ENCODE results near the gene PARD3B. TPM values are rescaled to one million over a fixed set of nuclear protein-coding genes. Genes with fewer than 3 reads are reported as not detected.

PARD3B gene
- total RNA-seq, 1 donor from 2014 or later = 1.6 TPM

DNA sequence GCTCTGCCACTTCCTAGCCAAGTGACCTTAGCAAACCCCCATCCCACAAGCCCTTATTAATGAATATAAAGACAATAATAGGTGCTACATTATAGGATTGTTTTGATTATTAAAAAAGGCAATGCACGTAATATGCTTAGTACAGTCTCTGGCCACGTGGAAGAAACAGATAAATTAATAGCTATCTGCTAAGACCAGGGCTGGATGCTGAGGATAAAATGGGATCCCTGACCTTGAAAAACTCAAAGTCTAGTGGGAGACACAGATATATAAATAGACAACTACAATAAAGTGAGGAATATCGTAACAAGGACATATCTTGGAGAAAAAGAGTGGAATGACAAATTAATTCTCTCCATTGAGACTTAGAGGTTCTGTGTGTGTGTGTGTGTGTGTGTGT is 29.9 kb upstream of the PARD3B start:
- Histone ChIP-seq H3K27me3 (ENCODE audit: control insufficient read depth, insufficient read depth, low read length) (no peaks in the 10 kb centered on the region), H3K36me3 (ENCODE audit: control insufficient read depth, insufficient read depth, low read length) (no peaks in the 10 kb centered on the region), H3K4me3 (ENCODE audit: low read depth, low read length) (no peak overlapping the region)
- no peak for TF ChIP-seq CTCF (IDR thresholded peaks at IDR 0.05; ENCODE audit: insufficient read depth, low read length, severe bottlenecking)
- DNase-seq (ENCODE audit: low read depth) (no peak), FAIRE-seq (no peak)

- Histone ChIP-seq H3K27me3 (ENCODE audit: control insufficient read depth, insufficient read depth, low read length) (no peaks in the 10 kb centered on the region), H3K4me3 (ENCODE audit: low read depth, low read length) (no peak overlapping the region), H3K36me3 (ENCODE audit: control insufficient read depth, insufficient read depth, low read length) (no peaks in the 10 kb centered on the region)
- no peak for TF ChIP-seq CTCF (IDR thresholded peaks at IDR 0.05; ENCODE audit: insufficient read depth, low read length, severe bottlenecking)
- FAIRE-seq = no peak
- no peak for DNase-seq (ENCODE audit: low read depth)
Observed at GRCh38 chr2:204517154-204517553, 28.1 kb upstream of the PARD3B start.

DNA sequence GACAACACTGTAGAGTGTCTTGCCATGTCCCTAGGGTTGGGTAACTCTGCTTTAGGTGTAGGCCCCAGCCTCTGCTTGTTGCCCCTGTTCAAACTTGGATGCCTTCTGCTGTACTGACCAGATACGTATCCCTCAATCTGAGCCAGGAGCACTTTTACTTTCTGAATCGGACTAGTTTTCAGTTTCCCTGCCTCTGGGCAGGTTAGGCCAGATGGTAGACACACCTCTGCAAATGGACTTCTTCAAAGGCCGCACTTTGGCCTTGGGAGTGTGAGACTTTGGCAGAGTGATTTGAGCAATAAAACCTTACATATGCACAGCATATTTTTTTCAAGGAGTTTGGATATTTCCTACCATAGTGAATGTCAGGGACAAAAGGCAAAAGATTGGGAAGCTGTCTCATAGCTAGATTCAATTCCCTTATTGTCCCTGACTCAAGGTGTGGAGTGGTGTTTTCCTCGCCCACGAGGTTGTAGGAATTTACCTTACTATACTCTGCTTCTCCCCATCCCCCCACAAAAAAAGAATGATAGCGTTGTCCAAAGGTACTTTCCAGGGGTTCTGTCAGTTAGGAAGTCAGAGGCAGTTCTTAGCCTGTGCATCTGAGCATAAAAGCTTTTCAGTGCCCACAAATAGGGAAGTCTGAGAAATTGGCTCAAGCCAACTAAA is 15.3 kb upstream of the PARD3B start:
- DNase-seq (ENCODE audit: low read depth) = no peak
- no peak for FAIRE-seq

GRCh38 chr2:204530464-204530805 is 14.8 kb upstream of the PARD3B start:
- Histone ChIP-seq H3K4me3 (ENCODE audit: low read depth, low read length) (no peak overlapping the region), H3K36me3 (ENCODE audit: control insufficient read depth, insufficient read depth, low read length) (no peaks in the 10 kb centered on the region), H3K27me3 (ENCODE audit: control insufficient read depth, insufficient read depth, low read length) (no peaks in the 10 kb centered on the region)
- peak; percentile 52 for DNase-seq (ENCODE audit: low read depth)
- FAIRE-seq = no peak
- TF ChIP-seq CTCF (IDR thresholded peaks at IDR 0.05; ENCODE audit: insufficient read depth, low read length, severe bottlenecking) = no peak

More for the DNA sequence above, 15.3 kb upstream of the PARD3B start:
- H3K27me3 ChIP-seq (ENCODE audit: control insufficient read depth, insufficient read depth, low read length) = no peaks in the 10 kb centered on the region
- H3K4me3 ChIP-seq (ENCODE audit: low read depth, low read length) = no peak overlapping the region
- TF ChIP-seq CTCF (IDR thresholded peaks at IDR 0.05; ENCODE audit: insufficient read depth, low read length, severe bottlenecking) = no peak
- no peaks in the 10 kb centered on the region for H3K36me3 ChIP-seq (ENCODE audit: control insufficient read depth, insufficient read depth, low read length)

DNA sequence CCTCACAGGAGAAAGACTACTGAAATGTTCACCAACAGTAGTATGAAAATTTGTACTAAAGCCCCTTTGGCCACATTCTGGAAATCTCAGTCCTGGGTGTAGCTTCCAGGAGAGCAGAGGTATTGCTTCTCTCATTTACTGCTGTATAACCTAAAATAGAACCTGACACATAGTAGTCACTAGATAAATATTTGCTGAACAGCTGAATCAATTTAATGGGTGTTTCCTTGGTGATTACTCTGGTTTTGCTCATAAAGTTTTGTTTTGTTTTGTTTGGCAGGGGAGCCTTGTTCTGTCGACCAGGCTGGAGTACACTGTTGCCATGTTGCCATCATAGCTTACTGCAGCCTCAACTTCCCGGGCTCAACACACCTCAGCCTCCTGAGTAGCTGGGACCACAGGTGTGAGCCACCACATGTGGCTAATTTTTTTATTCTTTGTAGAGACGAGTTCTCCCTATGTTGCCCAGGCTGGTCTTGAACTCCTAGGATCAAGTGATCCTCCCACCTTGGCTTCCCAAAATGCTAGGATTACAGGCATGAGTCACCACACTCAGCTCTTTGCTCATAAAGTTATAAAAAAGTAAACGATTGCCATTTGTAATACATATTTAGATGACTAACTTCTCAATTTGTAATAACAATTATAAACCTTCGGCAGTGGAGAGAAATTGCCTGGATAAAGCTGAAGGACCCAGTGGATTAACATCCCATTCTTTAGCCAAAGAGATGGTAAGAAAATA is 11.5 kb upstream of the PARD3B start:
- no peaks in the 10 kb centered on the region for H3K36me3 ChIP-seq (ENCODE audit: control insufficient read depth, insufficient read depth, low read length)
- no peaks in the 10 kb centered on the region for H3K27me3 ChIP-seq (ENCODE audit: control insufficient read depth, insufficient read depth, low read length)
- FAIRE-seq (no peak), DNase-seq (ENCODE audit: low read depth) (peak; percentile 89)
- no peak overlapping the region for H3K4me3 ChIP-seq (ENCODE audit: low read depth, low read length)
- TF ChIP-seq CTCF (IDR thresholded peaks at IDR 0.05; ENCODE audit: insufficient read depth, low read length, severe bottlenecking) = no peak

Data from bronchial epithelial cell (primary cell).